Thyroid gland (tissue), 4 donors: ENCODE measurements around the gene PDP2.

ENCODE experiments used
- CTCF ChIP-seq, 6 experiments: fragments of 200-600 bp in 3 of 6; fragments of 450-650 bp in 3 of 6; sonication (generic) in 3 of 6; IDR thresholded peaks; one replicate each; pipeline ENCODE4 v1.5.1; 2016 to 2019; ENCODE audit warnings: antibody characterized with exemption in 6 of 6, mild to moderate bottlenecking in 2 of 6, inconsistent platforms in 1 of 6, moderate library complexity in 1 of 6
- POLR2A ChIP-seq, 2 donors: fragments of 450-650 bp; IDR thresholded peaks; one replicate each; pipeline ENCODE4 v1.6.1; 2017; ENCODE audit warnings: antibody characterized with exemption in 2 of 2, mild to moderate bottlenecking in 2 of 2, moderate library complexity in 1 of 2

DNA sequence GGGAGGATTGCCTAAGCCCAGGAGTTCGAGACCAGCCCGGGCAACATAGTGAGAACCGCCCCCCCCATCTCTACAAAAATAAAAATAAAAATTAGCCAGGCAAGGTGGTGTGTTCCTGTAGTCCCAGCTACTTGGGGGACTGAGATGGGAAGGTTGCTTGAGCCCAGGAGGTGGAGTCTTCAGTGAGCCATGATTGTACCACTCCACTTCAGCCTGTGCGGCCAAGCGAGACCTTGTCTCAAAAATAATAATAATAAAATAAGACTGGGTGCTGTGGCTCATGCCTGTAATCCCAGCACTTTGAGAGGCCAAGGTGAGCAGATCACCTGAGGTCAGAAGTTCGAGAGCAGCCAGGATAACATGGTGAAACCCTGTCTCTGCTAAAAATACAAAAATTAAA, 11.5 kb downstream of the PDP2 start:
- TF ChIP-seq CTCF (IDR thresholded peaks at IDR 0.05) (no peak), POLR2A (IDR thresholded peaks at IDR 0.05) (no peak)
